ENCODE measurements around the gene HPCA.

Gene HPCA

GRCh38 chr1:32902535-32902920 is 16.2 kb downstream of the HPCA start:
- no peak overlapping the region for H3K27ac ChIP-seq
- TF ChIP-seq CTCF (conservative IDR thresholded peaks at IDR 0.05), result no peak

GRCh38 chr1:32903991-32904785 is 17.9 kb downstream of the HPCA start:
- peak overlapping the region; percentile 54 for H3K27ac ChIP-seq
- TF ChIP-seq CTCF (conservative IDR thresholded peaks at IDR 0.05), result no peak

- H3K27ac ChIP-seq, result peak overlapping the region; percentile 54
- no peak for TF ChIP-seq CTCF (conservative IDR thresholded peaks at IDR 0.05)
Measured at GRCh38 chr1:32904797-32905196, 18.5 kb downstream of the HPCA start.

GRCh38 chr1:32905588-32905987 is 19.3 kb downstream of the HPCA start:
- peak overlapping the region; percentile 54 for H3K27ac ChIP-seq

GRCh38 chr1:32906654-32907053 is 20.4 kb downstream of the HPCA start:
- no peak for TF ChIP-seq CTCF (conservative IDR thresholded peaks at IDR 0.05)
- H3K27ac ChIP-seq, result no peak overlapping the region

- H3K27ac ChIP-seq, result peak overlapping the region; percentile 14; the same call in 1 of the 2 replicates
- no peak for TF ChIP-seq CTCF (conservative IDR thresholded peaks at IDR 0.05)
Measured at GRCh38 chr1:32907435-32907834, 21.1 kb downstream of the HPCA start.

- TF ChIP-seq CTCF (conservative IDR thresholded peaks at IDR 0.05), result no peak
- no peak overlapping the region for H3K27ac ChIP-seq
Measured at GRCh38 chr1:32910319-32910718, 24.0 kb downstream of the HPCA start.

Data from VCaP (cell line).